GM21723 (cell line): ENCODE results near the gene SPATA17.
"Not testable (repeated sequence)": the region's sequence is repeated elsewhere in the genome, so short reads cannot be mapped to it uniquely, and the experiment has no call there.

Experiments used
- ATAC-seq: cut with Tn5 transposase; IDR thresholded peaks from one replicate; pipeline ENCODE4 v1.9.1; 2021; ENCODE audit warnings: mild to moderate bottlenecking, moderate library complexity; ENCODE audit not compliant: unreplicated experiment

SPATA17 gene, protein sequence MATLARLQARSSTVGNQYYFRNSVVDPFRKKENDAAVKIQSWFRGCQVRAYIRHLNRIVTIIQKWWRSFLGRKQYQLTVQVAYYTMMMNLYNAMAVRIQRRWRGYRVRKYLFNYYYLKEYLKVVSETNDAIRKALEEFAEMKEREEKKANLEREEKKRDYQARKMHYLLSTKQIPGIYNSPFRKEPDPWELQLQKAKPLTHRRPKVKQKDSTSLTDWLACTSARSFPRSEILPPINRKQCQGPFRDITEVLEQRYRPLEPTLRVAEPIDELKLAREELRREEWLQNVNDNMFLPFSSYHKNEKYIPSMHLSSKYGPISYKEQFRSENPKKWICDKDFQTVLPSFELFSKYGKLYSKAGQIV

GRCh38 chr1:217630711-217631591 is at the start of gene SPATA17, which contains the start of gene GPATCH2:
SPATA17 (plus strand) TSS chr1:217631344; CDS start chr1:217631379, 35 bp downstream.
GPATCH2 (minus strand) TSS chr1:217631090; CDS start chr1:217630971, 119 bp downstream.
- peak; percentile 99 for ATAC-seq

DNA sequence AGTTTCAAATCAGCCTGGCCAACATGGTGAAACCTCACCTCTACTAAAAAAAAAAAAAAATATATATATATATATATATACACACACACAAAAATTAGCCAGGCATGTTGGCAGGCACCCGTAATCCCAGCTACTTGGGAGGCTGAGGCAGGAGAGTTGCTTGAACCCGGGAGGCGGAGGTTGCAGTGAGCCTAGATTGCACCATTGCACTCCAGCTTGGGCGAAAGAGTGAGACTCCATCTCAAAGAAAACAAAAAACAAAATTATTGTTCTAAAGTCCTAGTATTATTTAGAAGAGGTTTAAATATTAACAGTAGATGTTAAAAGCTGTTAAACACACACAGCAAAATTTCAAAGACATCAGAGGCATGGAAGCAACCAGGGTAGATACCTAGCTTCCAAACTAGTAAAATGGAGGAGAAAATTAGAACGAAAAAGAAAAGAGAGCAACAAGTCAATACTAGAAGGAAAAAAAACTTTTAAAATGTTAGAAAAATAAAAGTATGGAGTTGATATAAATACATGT is 46.8 kb upstream of the SPATA17 start:
- not testable (repeated sequence) for ATAC-seq

GRCh38 chr1:217585577-217585976 is 45.6 kb upstream of the SPATA17 start:
- ATAC-seq, result no peak

- no peak for ATAC-seq
Observed at GRCh38 chr1:217586586-217586985, 44.6 kb upstream of the SPATA17 start.

GRCh38 chr1:217590598-217590997 is 40.5 kb upstream of the SPATA17 start:
- no peak for ATAC-seq

DNA sequence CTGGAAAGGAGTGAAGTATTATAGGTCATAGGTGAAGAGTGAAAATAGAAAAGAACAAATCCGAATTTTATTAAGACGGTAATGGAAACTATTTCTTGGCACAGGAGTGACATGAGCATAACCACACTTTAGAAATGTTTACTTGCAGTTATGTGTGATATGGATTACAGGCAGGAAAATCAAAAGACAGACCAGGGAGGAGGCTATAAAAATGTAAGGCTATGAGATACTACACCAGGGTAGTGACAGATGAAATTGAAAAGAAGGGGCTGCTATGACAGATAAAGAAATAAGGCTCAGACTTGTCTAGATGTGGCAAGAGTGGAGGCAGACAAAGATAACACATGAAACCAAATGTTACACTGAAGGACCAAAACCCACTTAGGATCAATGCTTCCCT is 32.0 kb upstream of the SPATA17 start:
- ATAC-seq, result no peak

- ATAC-seq, result no peak
Observed at GRCh38 chr1:217602380-217602779, 28.8 kb upstream of the SPATA17 start.

DNA sequence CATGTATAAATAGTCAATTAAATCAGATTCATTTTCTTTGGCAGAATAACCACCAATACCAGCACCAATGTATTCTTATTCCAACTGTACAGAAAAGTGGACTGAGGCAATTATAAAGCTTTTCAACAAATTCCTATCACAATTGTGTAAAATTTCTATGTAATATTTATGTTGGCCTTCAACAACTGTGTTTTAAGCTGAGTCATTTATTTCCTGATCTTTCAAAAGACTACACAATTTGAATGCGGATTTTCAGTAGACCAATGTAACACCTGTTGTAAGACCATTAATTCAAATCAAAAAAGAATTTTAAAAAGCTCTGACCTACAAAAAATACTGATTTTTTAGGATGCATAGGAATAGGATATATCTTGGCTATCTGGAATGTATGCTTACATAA is 25.8 kb upstream of the SPATA17 start:
- no peak for ATAC-seq

DNA sequence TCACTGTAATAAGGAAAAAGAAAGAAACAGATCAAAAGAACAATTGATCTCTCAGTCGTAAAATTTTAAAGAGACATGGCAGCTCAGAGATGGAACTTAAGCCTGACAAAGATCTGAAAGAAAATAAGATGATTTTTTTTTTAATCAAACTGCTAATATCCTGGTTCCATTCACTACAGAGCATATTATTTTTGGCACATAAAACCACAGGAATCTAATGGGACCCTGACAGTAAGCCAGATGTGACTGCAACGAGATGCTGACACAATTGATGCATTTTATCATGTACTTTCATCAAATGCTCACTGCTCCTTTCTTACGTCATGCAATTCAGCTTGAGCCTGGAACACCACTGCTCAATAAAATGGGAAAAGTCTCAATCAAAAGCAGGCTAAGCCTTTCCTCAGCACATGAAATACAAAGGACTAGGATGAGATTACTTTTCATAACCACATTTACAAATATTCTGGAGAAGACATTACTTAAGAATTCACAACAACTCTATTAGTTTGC is 16.9 kb upstream of the SPATA17 start:
- no peak for ATAC-seq

DNA sequence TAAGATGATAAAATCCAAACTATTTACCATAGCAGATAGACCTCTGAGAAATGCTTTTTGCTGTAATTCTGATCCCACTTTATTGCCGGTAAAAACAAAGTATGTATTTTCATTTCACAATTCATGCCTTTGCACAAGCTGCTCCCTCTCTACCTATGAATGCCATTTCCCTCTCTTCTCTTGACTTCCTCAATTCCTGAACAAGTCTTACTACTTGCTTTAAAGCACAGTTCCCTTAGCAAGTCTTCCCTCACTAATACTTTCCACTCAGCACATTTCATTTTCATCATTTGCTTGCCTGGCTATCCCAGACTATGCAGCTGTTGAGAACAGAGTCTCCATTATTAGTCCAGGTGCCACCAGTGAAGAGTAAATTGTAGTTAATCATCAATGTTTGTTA is 14.0 kb upstream of the SPATA17 start:
- no peak for ATAC-seq

GRCh38 chr1:217620814-217621213 is 10.3 kb upstream of the SPATA17 start:
- ATAC-seq, result peak; percentile 100

GRCh38 chr1:217622042-217622441 is 9.1 kb upstream of the SPATA17 start:
- peak; percentile 32 for ATAC-seq

- ATAC-seq, result no peak
Observed at GRCh38 chr1:217626321-217626720, 4.8 kb upstream of the SPATA17 start.

- ATAC-seq, result no peak
Observed at GRCh38 chr1:217627431-217627830, 3.7 kb upstream of the SPATA17 start.

DNA sequence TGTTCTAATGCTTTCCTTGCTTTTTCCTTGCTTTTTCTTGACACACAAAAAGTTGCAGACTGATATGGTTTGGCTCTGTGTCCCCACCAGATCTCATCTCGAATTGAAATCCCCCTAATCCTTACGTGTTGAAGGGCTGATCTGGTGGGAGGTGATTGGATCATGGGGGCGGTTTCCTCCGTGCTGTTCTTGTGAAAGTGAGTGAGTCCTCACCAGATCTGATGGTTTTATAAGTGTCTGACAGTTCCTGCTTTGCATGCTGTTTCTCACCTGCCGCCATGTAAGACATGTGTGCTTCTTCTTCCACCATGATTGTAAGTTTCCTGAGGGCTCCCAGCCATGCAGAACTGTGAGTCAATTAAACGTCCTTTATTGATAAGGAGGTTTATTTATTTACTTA is 11.3 kb downstream of the SPATA17 start:
- ATAC-seq, result no peak

- ATAC-seq, result no peak
Observed at GRCh38 chr1:217647791-217648190, 16.6 kb downstream of the SPATA17 start.

DNA sequence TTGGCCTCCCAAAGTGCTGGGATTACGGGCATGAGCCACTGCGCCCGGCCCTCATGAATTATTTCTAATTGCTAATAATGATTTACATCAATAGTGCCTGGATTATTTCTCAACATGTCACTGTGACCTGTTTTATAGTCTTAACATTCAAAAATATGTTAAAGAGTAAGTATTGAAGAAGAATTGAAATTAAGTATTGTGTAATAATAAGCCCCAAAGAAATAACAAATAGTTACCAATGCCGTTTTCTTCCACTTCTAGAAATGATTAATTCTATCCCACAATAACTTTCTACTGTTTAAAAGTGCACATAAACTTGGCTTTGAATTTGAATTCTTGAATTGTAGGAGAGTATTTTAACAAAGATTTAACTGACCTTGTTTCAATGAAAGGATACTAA is 19.5 kb downstream of the SPATA17 start:
- no peak for ATAC-seq

GRCh38 chr1:217660353-217661062 is 29.4 kb downstream of the SPATA17 start:
- peak; percentile 78 for ATAC-seq

DNA sequence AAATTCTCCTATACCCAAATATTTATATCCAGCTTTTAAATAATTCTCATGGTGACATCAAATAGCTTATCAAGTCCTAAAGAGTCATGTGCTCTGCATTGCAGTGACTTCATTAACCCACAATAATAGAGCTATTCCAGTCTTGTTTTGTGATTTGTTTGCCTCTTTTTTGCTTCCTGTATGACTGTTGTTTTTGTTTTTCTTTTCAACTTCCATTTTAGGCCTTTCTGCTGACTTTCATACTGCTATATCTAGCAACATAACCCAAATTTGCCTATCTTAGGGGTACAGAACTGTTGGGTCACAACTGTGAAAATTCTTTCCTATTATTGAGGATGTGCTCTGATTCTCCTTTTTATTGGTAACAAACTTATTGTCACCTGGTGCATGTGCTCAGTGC is 30.3 kb downstream of the SPATA17 start:
- no peak for ATAC-seq

DNA sequence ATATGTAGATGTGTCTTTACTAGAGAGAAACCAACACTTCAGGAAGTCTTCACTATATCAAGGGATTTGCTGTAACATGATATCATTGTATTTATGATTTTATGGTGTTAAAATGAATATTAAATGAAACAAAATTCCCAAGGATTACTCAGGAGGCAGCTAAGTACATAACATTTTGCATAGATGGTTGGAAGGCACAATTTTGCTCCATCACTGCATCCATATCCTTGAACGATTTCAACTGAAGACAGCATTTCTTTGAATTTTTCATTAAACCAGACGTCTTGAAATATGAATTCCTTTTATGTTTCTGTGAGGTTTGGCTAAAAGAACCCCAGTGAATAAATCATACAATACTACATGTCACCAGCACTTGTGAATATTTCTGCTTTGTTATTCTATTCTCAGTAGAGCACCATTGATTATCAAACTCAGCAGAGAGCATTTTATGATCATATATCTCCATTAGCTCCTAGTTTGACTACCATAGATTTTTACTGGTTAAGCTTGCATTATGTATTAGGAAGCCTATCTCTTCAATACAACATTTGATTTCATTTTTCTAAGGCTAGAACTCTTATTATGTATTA is 37.3 kb downstream of the SPATA17 start:
- ATAC-seq, result no peak
